Measurements from ENCODE around the gene ANGPTL8. TPM values are rescaled to one million over a fixed set of nuclear protein-coding genes. Genes with fewer than 3 reads are reported as not detected.

The ANGPTL8 gene
- total and polyA plus RNA-seq, 10 of the 15 experiments (the other 5 are each of a cell fraction or from before 2014, with no cell fraction given): not detected

DNA sequence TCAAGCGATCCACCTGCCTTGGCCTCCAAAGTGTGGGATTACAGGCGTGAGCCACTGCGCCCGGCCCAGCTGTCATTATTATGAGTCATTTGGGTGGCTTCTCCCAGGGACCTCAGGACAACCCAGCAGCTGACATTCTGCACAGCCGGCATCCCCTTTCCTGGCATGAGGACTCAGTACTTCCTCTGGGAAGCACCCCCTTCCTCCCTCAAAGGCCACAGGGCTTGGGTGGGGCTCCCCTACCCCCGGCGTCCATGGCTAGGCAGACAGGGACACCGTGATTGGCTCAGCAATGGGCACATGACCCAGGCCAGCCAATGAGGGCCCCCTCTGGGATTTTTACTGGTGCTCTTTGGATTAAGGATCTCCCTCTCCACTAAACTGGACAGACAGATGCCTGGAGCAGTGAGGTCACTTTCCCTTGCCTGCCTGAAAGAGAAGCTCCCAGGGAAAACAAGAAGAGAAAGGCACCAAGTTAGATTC, 48.1 kb upstream of the ANGPTL8 start (continued):
- TF ChIP-seq, protein P1, sequence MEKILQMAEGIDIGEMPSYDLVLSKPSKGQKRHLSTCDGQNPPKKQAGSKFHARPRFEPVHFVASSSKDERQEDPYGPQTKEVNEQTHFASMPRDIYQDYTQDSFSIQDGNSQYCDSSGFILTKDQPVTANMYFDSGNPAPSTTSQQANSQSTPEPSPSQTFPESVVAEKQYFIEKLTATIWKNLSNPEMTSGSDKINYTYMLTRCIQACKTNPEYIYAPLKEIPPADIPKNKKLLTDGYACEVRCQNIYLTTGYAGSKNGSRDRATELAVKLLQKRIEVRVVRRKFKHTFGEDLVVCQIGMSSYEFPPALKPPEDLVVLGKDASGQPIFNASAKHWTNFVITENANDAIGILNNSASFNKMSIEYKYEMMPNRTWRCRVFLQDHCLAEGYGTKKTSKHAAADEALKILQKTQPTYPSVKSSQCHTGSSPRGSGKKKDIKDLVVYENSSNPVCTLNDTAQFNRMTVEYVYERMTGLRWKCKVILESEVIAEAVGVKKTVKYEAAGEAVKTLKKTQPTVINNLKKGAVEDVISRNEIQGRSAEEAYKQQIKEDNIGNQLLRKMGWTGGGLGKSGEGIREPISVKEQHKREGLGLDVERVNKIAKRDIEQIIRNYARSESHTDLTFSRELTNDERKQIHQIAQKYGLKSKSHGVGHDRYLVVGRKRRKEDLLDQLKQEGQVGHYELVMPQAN (conservative IDR thresholded peaks at IDR 0.05): no peak
- TF ChIP-seq, protein P2, sequence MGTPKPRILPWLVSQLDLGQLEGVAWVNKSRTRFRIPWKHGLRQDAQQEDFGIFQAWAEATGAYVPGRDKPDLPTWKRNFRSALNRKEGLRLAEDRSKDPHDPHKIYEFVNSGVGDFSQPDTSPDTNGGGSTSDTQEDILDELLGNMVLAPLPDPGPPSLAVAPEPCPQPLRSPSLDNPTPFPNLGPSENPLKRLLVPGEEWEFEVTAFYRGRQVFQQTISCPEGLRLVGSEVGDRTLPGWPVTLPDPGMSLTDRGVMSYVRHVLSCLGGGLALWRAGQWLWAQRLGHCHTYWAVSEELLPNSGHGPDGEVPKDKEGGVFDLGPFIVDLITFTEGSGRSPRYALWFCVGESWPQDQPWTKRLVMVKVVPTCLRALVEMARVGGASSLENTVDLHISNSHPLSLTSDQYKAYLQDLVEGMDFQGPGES (IDR thresholded peaks at IDR 0.05): no peak
- no peak for TF ChIP-seq ZNF622 (IDR thresholded peaks at IDR 0.05)
- TF ChIP-seq, protein P3, sequence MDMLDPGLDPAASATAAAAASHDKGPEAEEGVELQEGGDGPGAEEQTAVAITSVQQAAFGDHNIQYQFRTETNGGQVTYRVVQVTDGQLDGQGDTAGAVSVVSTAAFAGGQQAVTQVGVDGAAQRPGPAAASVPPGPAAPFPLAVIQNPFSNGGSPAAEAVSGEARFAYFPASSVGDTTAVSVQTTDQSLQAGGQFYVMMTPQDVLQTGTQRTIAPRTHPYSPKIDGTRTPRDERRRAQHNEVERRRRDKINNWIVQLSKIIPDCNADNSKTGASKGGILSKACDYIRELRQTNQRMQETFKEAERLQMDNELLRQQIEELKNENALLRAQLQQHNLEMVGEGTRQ (IDR thresholded peaks at IDR 0.05; ENCODE audit: borderline replicate concordance, low read depth, low read length): peak; percentile 44
- peak; percentile 49; the same call in 1 of the 2 replicates for TF ChIP-seq ATF3 (IDR thresholded peaks at IDR 0.05; ENCODE audit: borderline replicate concordance, extremely low read depth, low read depth, low read length)
- no peak for TF ChIP-seq MAX (IDR thresholded peaks at IDR 0.05; ENCODE audit: low read depth, low read length)
- 0 out of 2 replicates have a peak, but pooled peaks have one; percentile 44 for TF ChIP-seq RAD51 (IDR thresholded peaks at IDR 0.05)
- TF ChIP-seq NR2C2 (IDR thresholded peaks at IDR 0.05; ENCODE audit: borderline replicate concordance, control insufficient read depth, insufficient read length, low read depth): no peak
- peak; percentile 89 for TF ChIP-seq USF1 (IDR thresholded peaks at IDR 0.05; ENCODE audit: borderline replicate concordance, extremely low read length, insufficient read depth, low read depth, low read length)
- TF ChIP-seq RUNX3 (IDR thresholded peaks at IDR 0.05; ENCODE audit: low read length): no peak
- TF ChIP-seq SUZ12 (IDR thresholded peaks at IDR 0.05; ENCODE audit: unreplicated experiment): no peak
- TF ChIP-seq, protein P4, sequence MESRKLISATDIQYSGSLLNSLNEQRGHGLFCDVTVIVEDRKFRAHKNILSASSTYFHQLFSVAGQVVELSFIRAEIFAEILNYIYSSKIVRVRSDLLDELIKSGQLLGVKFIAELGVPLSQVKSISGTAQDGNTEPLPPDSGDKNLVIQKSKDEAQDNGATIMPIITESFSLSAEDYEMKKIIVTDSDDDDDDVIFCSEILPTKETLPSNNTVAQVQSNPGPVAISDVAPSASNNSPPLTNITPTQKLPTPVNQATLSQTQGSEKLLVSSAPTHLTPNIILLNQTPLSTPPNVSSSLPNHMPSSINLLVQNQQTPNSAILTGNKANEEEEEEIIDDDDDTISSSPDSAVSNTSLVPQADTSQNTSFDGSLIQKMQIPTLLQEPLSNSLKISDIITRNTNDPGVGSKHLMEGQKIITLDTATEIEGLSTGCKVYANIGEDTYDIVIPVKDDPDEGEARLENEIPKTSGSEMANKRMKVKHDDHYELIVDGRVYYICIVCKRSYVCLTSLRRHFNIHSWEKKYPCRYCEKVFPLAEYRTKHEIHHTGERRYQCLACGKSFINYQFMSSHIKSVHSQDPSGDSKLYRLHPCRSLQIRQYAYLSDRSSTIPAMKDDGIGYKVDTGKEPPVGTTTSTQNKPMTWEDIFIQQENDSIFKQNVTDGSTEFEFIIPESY (IDR thresholded peaks at IDR 0.05): no peak
- TF ChIP-seq RBBP5 (conservative IDR thresholded peaks at IDR 0.05): no peak
- TF ChIP-seq CEBPZ (IDR thresholded peaks at IDR 0.05; ENCODE audit: low read depth, low read length): no peak
- no peak for TF ChIP-seq CHD4 (IDR thresholded peaks at IDR 0.05)
- TF ChIP-seq RELB (IDR thresholded peaks at IDR 0.05; ENCODE audit: low read depth): no peak
- no peak for TF ChIP-seq ZBED1 (IDR thresholded peaks at IDR 0.05; ENCODE audit: borderline replicate concordance)

Measured in GM12878 (cell line).